PC-9 (cell line): Measurements from ENCODE around the gene PLK4. TPM values are rescaled to one million over a fixed set of nuclear protein-coding genes. Genes with fewer than 3 reads are reported as not detected.
"Not testable (repeated sequence)": the region's sequence is repeated elsewhere in the genome, so short reads cannot be mapped to it uniquely, and the experiment has no call there.

Source experiments
- BruUV-seq: library from RNA; stranded (reverse); fragments of 400-500 nt; replicated peaks from 2 replicates; lab custom pipeline; 2021; lab: Mats Ljungman, UMichigan
- CTCF ChIA-PET: fragments of 300-600 bp; sonication (Branson Sonifier 250); formaldehyde crosslinking; loops from one replicate; lab custom pipeline; 2022; ENCODE audit warnings: antibody characterized with exemption; lab: Charles Lee
- POLR2A ChIA-PET: fragments of 300-600 bp; sonication (Branson Sonifier 250); formaldehyde crosslinking; loops from one replicate; lab custom pipeline; 2022; ENCODE audit warnings: antibody characterized with exemption; ENCODE audit not compliant: unreplicated experiment; lab: Charles Lee
- DNase-seq, 2 experiments: peaks; one replicate each; pipeline versions ENCODE4 v3.0.0 to v3.0.0-alpha.2; 2015 to 2022; ENCODE audit warnings: mixed read lengths in 1 of 2
- H2AFZ ChIP-seq: fragments of 200-600 bp; sonication (generic); 2 replicates; pipeline ENCODE4 v1.8.1; 2017; ENCODE audit warnings: antibody characterized with exemption
- H3F3A ChIP-seq: fragments of 200-600 bp; sonication (generic); 2 replicates; pipeline ENCODE4 v1.8.1; 2017; ENCODE audit warnings: antibody characterized with exemption, mild to moderate bottlenecking, low read depth; ENCODE audit not compliant: insufficient read depth
- H3K27ac ChIP-seq: fragments of 200-600 bp; sonication (generic); 2 replicates; pipeline ENCODE4 v1.6.1; 2016; ENCODE audit warnings: mixed run types
- H3K27me3 ChIP-seq: fragments of 200-600 bp; sonication (generic); 2 replicates; pipeline ENCODE4 v1.6.1; 2016; ENCODE audit warnings: low read depth, mixed run types; ENCODE audit not compliant: insufficient read depth
- H3K36me3 ChIP-seq: fragments of 200-600 bp; sonication (generic); 2 replicates; pipeline ENCODE4 v1.6.1; 2016; ENCODE audit warnings: low read depth, mixed run types
- H3K4me1 ChIP-seq: fragments of 200-600 bp; sonication (generic); replicated peaks from 2 replicates; pipeline ENCODE4 v1.6.1; 2016; ENCODE audit warnings: mixed run types; ENCODE audit not compliant: insufficient read depth
- H3K4me2 ChIP-seq: fragments of 200-600 bp; sonication (generic); 2 replicates; pipeline ENCODE4 v1.6.1; 2017; ENCODE audit warnings: mixed run types
- H3K4me3 ChIP-seq: fragments of 200-600 bp; sonication (generic); 2 replicates; pipeline ENCODE4 v1.6.1; 2016; ENCODE audit warnings: mixed run types
- H3K79me2 ChIP-seq: fragments of 200-600 bp; sonication (generic); 2 replicates; pipeline ENCODE4 v1.6.1; 2017; ENCODE audit warnings: low read depth, mixed run types
- H3K9me2 ChIP-seq: fragments of 200-600 bp; sonication (generic); 2 replicates; pipeline ENCODE4 v1.8.1; 2017; ENCODE audit warnings: mild to moderate bottlenecking; ENCODE audit not compliant: insufficient read depth
- H3K9me3 ChIP-seq: fragments of 200-600 bp; sonication (generic); 2 replicates; pipeline ENCODE4 v1.8.1; 2016; ENCODE audit warnings: low read depth; ENCODE audit not compliant: insufficient read depth
- H4K20me1 ChIP-seq: fragments of 200-600 bp; sonication (generic); 2 replicates; pipeline ENCODE4 v1.8.1; 2017; ENCODE audit not compliant: insufficient read depth
- EZH2 ChIP-seq: fragments of 200-600 bp; sonication (generic); IDR thresholded peaks from 2 replicates; pipeline ENCODE4 v1.8.0; 2017; ENCODE audit warnings: antibody characterized with exemption, low read depth
- intact Hi-C: fragments of 100-400 bp; cut with micrococcal nuclease; formaldehyde crosslinking; loops from one replicate; pipeline ENCODE4 v1.10.0; 2022; ENCODE audit not compliant: unreplicated experiment
- total RNA-seq: library from RNA; stranded (reverse); gene quantifications from 2 replicates; pipeline ENCODE4 v1.2.3, GENCODE V29; 2021
- TF ChIP-seq, protein P1 (sequence below): fragments of 200-600 bp; sonication (generic); conservative IDR thresholded peaks from 2 replicates; pipeline ENCODE4 v1.6.1; 2017; ENCODE audit warnings: mixed run types, antibody characterized with exemption, mild to moderate bottlenecking, moderate library complexity

PLK4 gene
- total RNA-seq, 1 experiment from 2014 or later: 25.7 TPM

GRCh38 chr4:127920521-127920920, 39.8 kb downstream of the PLK4 start:
- no peaks in the 10 kb centered on the region for H3F3A ChIP-seq
- no peaks in the 10 kb centered on the region for H4K20me1 ChIP-seq
- no peaks in the 10 kb centered on the region for H3K79me2 ChIP-seq
- TF ChIP-seq, protein P1, sequence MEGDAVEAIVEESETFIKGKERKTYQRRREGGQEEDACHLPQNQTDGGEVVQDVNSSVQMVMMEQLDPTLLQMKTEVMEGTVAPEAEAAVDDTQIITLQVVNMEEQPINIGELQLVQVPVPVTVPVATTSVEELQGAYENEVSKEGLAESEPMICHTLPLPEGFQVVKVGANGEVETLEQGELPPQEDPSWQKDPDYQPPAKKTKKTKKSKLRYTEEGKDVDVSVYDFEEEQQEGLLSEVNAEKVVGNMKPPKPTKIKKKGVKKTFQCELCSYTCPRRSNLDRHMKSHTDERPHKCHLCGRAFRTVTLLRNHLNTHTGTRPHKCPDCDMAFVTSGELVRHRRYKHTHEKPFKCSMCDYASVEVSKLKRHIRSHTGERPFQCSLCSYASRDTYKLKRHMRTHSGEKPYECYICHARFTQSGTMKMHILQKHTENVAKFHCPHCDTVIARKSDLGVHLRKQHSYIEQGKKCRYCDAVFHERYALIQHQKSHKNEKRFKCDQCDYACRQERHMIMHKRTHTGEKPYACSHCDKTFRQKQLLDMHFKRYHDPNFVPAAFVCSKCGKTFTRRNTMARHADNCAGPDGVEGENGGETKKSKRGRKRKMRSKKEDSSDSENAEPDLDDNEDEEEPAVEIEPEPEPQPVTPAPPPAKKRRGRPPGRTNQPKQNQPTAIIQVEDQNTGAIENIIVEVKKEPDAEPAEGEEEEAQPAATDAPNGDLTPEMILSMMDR: no peak
- no peak for TF ChIP-seq EZH2
- H3K4me2 ChIP-seq: no peak overlapping the region
- no peaks in the 10 kb centered on the region for H3K36me3 ChIP-seq
- H3K27ac ChIP-seq: no peak overlapping the region
- intact Hi-C loops: no loop called here
- H3K9me2 ChIP-seq: no peaks in the 10 kb centered on the region
- no peaks in the 10 kb centered on the region for H3K4me1 ChIP-seq
- no peaks in the 10 kb centered on the region for H3K27me3 ChIP-seq
- CTCF ChIA-PET: no interaction called here
- DNase-seq: no peak
- no peaks in the 10 kb centered on the region for H3K9me3 ChIP-seq
- POLR2A ChIA-PET: no interaction called here
- no peak overlapping the region for H3K4me3 ChIP-seq
- no TSS peak for BruUV-seq
- H2AFZ ChIP-seq: no peak overlapping the region

DNA sequence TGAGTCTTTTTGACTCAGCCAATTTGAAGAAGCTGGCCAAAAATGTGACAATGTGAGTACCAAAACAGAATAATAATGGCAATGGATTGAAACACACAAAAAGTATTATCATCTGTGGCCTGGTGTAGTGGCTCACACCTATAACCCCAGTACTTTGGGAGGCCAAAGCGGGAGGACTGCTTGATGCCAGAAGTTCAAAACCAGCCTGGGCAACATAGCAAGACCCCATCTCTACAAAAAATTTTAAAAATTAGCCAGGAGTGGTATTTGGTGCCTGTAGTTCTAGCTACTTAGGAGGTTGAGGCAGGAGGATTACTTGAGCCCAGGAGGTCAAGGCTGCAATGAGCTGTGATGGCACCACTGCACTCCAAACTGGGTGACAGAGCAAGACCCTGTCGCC, 41.5 kb downstream of the PLK4 start:
- Histone ChIP-seq H3F3A (no peaks in the 10 kb centered on the region), H3K4me1 (no peaks in the 10 kb centered on the region), H2AFZ (no peak overlapping the region), H3K36me3 (no peaks in the 10 kb centered on the region), H3K4me3 (no peak overlapping the region), H4K20me1 (no peaks in the 10 kb centered on the region), H3K79me2 (no peaks in the 10 kb centered on the region), H3K9me3 (no peaks in the 10 kb centered on the region), H3K9me2 (no peaks in the 10 kb centered on the region), H3K27me3 (no peaks in the 10 kb centered on the region), H3K4me2 (no peak overlapping the region), H3K27ac (no peak overlapping the region)
- no TSS peak for BruUV-seq
- intact Hi-C loops: no loop called here
- ChIA-PET CTCF (no interaction called here), POLR2A (interaction anchor here (0.6 kb wide), 1 partner anchor 52 kb away, joined by 10 read pairs; no protein-coding TSS in a partner anchor)
- DNase-seq: no peak
- TF ChIP-seq EZH2: no peak
- TF ChIP-seq, protein P1: no peak

- H3F3A ChIP-seq, CTCF ChIA-PET, H2AFZ ChIP-seq, POLR2A ChIA-PET, H3K79me2 ChIP-seq, H3K4me2 ChIP-seq, H3K36me3 ChIP-seq, BruUV-seq, H3K27me3 ChIP-seq, H4K20me1 ChIP-seq, H3K4me1 ChIP-seq, H3K4me3 ChIP-seq, intact Hi-C loops, H3K9me2 ChIP-seq, H3K27ac ChIP-seq, DNase-seq, H3K9me3 ChIP-seq: not testable (repeated sequence)
These were observed 45.0 kb downstream of the PLK4 start for GRCh38 chr4:127925720-127926119.

GRCh38 chr4:127930175-127930574, 49.5 kb downstream of the PLK4 start:
- H3K4me3 ChIP-seq: no peak overlapping the region
- H3K9me3 ChIP-seq: no peaks in the 10 kb centered on the region
- ChIA-PET POLR2A (interaction anchor here (0.7 kb wide), 1 partner anchor 131 kb away, joined by 3 read pairs; no protein-coding TSS in a partner anchor), CTCF (no interaction called here)
- no peaks in the 10 kb centered on the region for H3F3A ChIP-seq
- no peaks in the 10 kb centered on the region for H3K9me2 ChIP-seq
- DNase-seq: no peak
- intact Hi-C loops: no loop called here
- no peak overlapping the region for H2AFZ ChIP-seq
- no TSS peak for BruUV-seq
- no peaks in the 10 kb centered on the region for H3K79me2 ChIP-seq
- no peak for TF ChIP-seq EZH2
- TF ChIP-seq, protein P1: no peak
- H3K27me3 ChIP-seq: no peaks in the 10 kb centered on the region
- no peaks in the 10 kb centered on the region for H3K4me1 ChIP-seq
- H3K27ac ChIP-seq: no peak overlapping the region
- no peaks in the 10 kb centered on the region for H4K20me1 ChIP-seq
- no peaks in the 10 kb centered on the region for H3K36me3 ChIP-seq
- H3K4me2 ChIP-seq: no peak overlapping the region

DNA sequence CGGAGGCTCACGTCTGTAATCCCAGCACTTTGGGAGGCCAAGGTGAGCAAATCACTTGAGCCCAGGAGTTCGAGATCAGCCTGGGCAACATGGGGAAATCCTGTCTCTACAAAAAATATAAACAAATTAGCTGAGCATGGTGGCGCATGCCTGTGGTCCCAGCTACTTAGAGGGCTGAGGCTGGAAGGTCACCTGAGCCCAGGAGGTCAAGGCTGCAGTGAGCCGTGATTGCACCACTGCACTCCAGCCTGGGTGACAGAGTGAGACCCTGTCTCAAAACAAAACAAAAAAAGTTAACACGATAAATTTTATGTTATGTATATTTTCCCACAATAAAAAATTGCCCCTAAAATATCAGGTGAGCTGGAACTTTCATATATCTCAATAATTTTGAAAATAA, 51.1 kb downstream of the PLK4 start:
- H3K79me2 ChIP-seq, H3K4me3 ChIP-seq, H3F3A ChIP-seq, H3K27me3 ChIP-seq, H3K4me2 ChIP-seq, H3K36me3 ChIP-seq, H3K9me2 ChIP-seq, intact Hi-C loops, CTCF ChIA-PET, H3K9me3 ChIP-seq, H4K20me1 ChIP-seq, H3K27ac ChIP-seq, BruUV-seq, H2AFZ ChIP-seq, H3K4me1 ChIP-seq, DNase-seq: not testable (repeated sequence)
- POLR2A ChIA-PET: interaction anchor here (0.6 kb wide), 1 partner anchor 129 kb away, joined by 3 read pairs; the partner anchor contains the start of gene LARP1B
